A549 (cell line): ENCODE data around the gene CXCL6.

Experiments used
- CTCF ChIP-seq: fragments of >200 bp; sonication (Bioruptor Twin); formaldehyde crosslinking; IDR thresholded peaks from 3 replicates; pipeline ENCODE4 v1.5.1; 2016
- JUN ChIP-seq, 2 experiments: fragments of >200 bp; sonication (Bioruptor Twin); formaldehyde crosslinking; IDR thresholded peaks; 2 replicates in 1 of 2; 3 replicates in 1 of 2; pipeline ENCODE4 v1.6.1; 2016 to 2017
- KDM1A ChIP-seq: fragments of 200-600 bp; sonication (generic); IDR thresholded peaks from 2 replicates; pipeline ENCODE4 v1.6.1; 2016; ENCODE audit warnings: low read depth, mild to moderate bottlenecking
- RNF2 ChIP-seq: fragments of 200-600 bp; sonication (generic); IDR thresholded peaks from 2 replicates; pipeline ENCODE4 v1.6.1; 2016; ENCODE audit warnings: low read depth, mild to moderate bottlenecking, antibody characterized with exemption, moderate library complexity, borderline replicate concordance

- TF ChIP-seq KDM1A (no peak), RNF2 (no peak), JUN (IDR thresholded peaks at IDR 0.05) (no peak), CTCF (no peak)
These were observed 15.2 kb upstream of the CXCL6 start for GRCh38 chr4:73821325-73821724.
